ENCODE data around the gene FAM149A.

The FAM149A gene

DNA sequence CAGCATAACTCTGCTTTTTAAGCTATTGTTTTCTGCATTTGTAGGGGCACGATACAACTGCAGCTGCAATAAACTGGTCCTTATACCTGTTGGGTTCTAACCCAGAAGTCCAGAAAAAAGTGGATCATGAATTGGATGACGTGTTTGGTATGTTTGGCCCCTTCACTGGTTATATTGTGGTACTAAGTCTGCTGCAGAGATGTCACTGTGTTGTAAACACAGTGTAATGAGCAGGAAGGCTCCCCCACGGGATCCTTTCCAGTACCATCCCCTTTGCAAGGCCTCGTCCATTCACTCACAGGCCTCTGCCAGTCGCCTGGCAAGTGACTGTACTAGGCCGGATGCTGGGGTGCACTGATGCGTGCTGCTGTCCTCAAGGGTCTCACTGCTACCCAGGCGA, 100.7 kb downstream of the FAM149A start:
- DNase-seq: no peak

GRCh38 chr4:186216465-186217024, 112.0 kb downstream of the FAM149A start:
- no peak for DNase-seq

GRCh38 chr4:186217733-186218293, 113.3 kb downstream of the FAM149A start:
- DNase-seq: no peak

GRCh38 chr4:186221624-186222023, 117.1 kb downstream of the FAM149A start:
- DNase-seq: no peak
